CD4-positive, alpha-beta memory T cell (primary cell): ENCODE data around the gene ALOX5. TPM values are rescaled to one million over a fixed set of nuclear protein-coding genes. Genes with fewer than 3 reads are reported as not detected.

Experiments used
- CTCF ChIA-PET: fragments of 350-600 bp; sonication (Branson Sonifier 250); formaldehyde crosslinking; loops from one replicate; lab custom pipeline; 2021; ENCODE audit warnings: inconsistent platforms; ENCODE audit not compliant: partially characterized antibody; lab: Charles Lee
- POLR2A ChIA-PET: fragments of 350-600 bp; sonication (Branson Sonifier 250); formaldehyde crosslinking; loops from one replicate; lab custom pipeline; 2021; ENCODE audit not compliant: partially characterized antibody; lab: Charles Lee
- DNase-seq, 5 donors: peaks; one replicate each; pipeline versions ENCODE4 v3.0.0 to v3.0.0-alpha.2; 2020 to 2022; ENCODE audit warnings: mixed read lengths in 1 of 5
- H3K27ac ChIP-seq: one replicate; pipeline ENCODE4 v1.7.0; 2013; ENCODE audit warnings: low read depth, low read length
- H3K27me3 ChIP-seq: 2 replicates; pipeline ENCODE4 v1.7.0; 2013; ENCODE audit warnings: mild to moderate bottlenecking, low read length, moderate library complexity; ENCODE audit not compliant: insufficient read depth
- H3K36me3 ChIP-seq: 2 replicates; pipeline ENCODE4 v1.7.0; 2013; ENCODE audit warnings: mild to moderate bottlenecking, low read length, moderate library complexity; ENCODE audit not compliant: insufficient read depth
- H3K4me1 ChIP-seq: 2 replicates; pipeline ENCODE4 v1.7.0; 2013; ENCODE audit warnings: mild to moderate bottlenecking, low read length, moderate library complexity; ENCODE audit not compliant: insufficient read depth
- H3K4me3 ChIP-seq, 2 donors: one replicate each; pipeline ENCODE4 v1.7.0; 2013; ENCODE audit warnings: low read length in 2 of 2, mild to moderate bottlenecking in 1 of 2
- H3K9me3 ChIP-seq, 2 donors: one replicate each; pipeline ENCODE4 v1.7.0; 2013; ENCODE audit warnings: low read length in 2 of 2, control low read depth in 1 of 2; ENCODE audit not compliant: control insufficient read depth in 1 of 2
- H3K27ac Mint-ChIP-seq, 7 donors: one replicate each; pipeline ENCODE4 v1.8.0; 2020 to 2021; ENCODE audit warnings: mixed read lengths in 7 of 7, mild to moderate bottlenecking in 6 of 7, inconsistent platforms in 3 of 7, moderate library complexity in 3 of 7
- H3K27me3 Mint-ChIP-seq, 2 donors: one replicate each; pipeline ENCODE4 v1.8.0; 2020 to 2021; ENCODE audit warnings: mixed read lengths in 2 of 2
- H3K36me3 Mint-ChIP-seq, 2 donors: one replicate each; pipeline ENCODE4 v1.8.0; 2020 to 2021; ENCODE audit warnings: mixed read lengths in 2 of 2, inconsistent platforms in 1 of 2, mild to moderate bottlenecking in 1 of 2
- H3K4me1 Mint-ChIP-seq, 4 donors: one replicate each; pipeline ENCODE4 v1.8.0; 2020 to 2021; ENCODE audit warnings: mixed read lengths in 4 of 4, mild to moderate bottlenecking in 1 of 4
- H3K4me3 Mint-ChIP-seq, 8 donors: one replicate each; pipeline ENCODE4 v1.8.0; 2020 to 2021; ENCODE audit warnings: mixed read lengths in 8 of 8, mild to moderate bottlenecking in 7 of 8, moderate library complexity in 6 of 8, inconsistent platforms in 3 of 8
- H3K9me3 Mint-ChIP-seq, 8 donors: one replicate each; pipeline ENCODE4 v1.8.0; 2020 to 2021; ENCODE audit warnings: mixed read lengths in 8 of 8, mild to moderate bottlenecking in 5 of 8, inconsistent platforms in 3 of 8, moderate library complexity in 1 of 8
- intact Hi-C: fragments of 100-400 bp; cut with micrococcal nuclease; formaldehyde crosslinking; loops from one replicate; pipeline ENCODE4 v1.15.1; 2023
- polyA plus RNA-seq, 2 donors: library from polyadenylated mRNA; unstranded; fragments of 300-500 nt; fragmentation: Illumina TruSeq; gene quantifications; one replicate each; pipeline ENCODE4 v1.2.3, GENCODE V29; 2021
- total RNA-seq, 2 experiments: library from RNA; stranded (reverse); gene quantifications; one replicate each; pipeline ENCODE4 v1.2.3, GENCODE V29; 2021

The ALOX5 gene
- total and polyA plus RNA-seq, 4 experiments from 2014 or later = 3.1 to 30.3 (median 9.3) TPM

DNA sequence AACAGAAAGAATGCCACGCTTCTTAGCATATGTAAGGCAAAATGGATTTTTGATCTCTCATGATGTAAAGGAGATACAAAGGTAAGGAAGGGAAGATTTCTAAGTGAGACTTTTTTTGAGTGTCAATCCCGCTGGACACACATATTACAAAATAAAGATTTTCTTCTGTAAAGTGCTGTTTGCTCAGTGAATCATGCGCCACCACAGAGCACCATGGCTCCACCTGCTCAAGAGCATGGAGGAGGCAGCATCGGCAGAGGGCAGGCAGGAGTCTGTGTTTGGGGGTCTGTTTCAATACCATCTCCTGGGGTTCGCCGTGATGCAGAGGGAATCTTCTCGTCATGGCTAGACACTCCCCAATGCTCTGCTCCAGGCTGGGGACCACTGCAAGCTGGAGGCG lies 83.5 kb downstream of the ALOX5 start:
- POLR2A ChIA-PET = no interaction called here
- peaks cover 4 to 19% (median 12%) of the 10 kb centered on the region in 4 donors for H3K4me1 Mint-ChIP-seq

GRCh38 chr10:45460235-45460878 lies 86.3 kb downstream of the ALOX5 start:
- H3K9me3 ChIP-seq = no peaks in the 10 kb centered on the region
- peak overlapping the region in 1 of 7 donors; percentile 28 for H3K27ac Mint-ChIP-seq
- DNase-seq = no peak
- peaks cover 28% of the 10 kb centered on the region for H3K36me3 ChIP-seq
- ChIA-PET CTCF (interaction anchor here (1.6 to 2.6 kb wide), 2 partner anchors 41 to 212 kb away, joined by 4 to 9 read pairs; no protein-coding TSS in a partner anchor), POLR2A (no interaction called here)
- intact Hi-C loops = loop anchor here (10.0 kb wide), 2 partner anchors 206 to 274 kb away; no protein-coding TSS in a partner anchor
- H3K9me3 Mint-ChIP-seq = no peaks in the 10 kb centered on the region
- no peaks in the 10 kb centered on the region for H3K27me3 ChIP-seq
- no peak overlapping the region for H3K4me3 Mint-ChIP-seq
- peaks cover 4% of the 10 kb centered on the region for H3K4me1 ChIP-seq
- H3K27ac ChIP-seq = no peak overlapping the region
- peaks cover 5 to 15% (median 13%) of the 10 kb centered on the region in 4 donors for H3K4me1 Mint-ChIP-seq
- no peak overlapping the region for H3K4me3 ChIP-seq
- H3K27me3 Mint-ChIP-seq = no peaks in the 10 kb centered on the region
- H3K36me3 Mint-ChIP-seq = peaks cover 68 to 72% of the 10 kb centered on the region in 2 donors

More for the DNA sequence above, 83.5 kb downstream of the ALOX5 start:
- CTCF ChIA-PET = no interaction called here
- Histone ChIP-seq H3K36me3 (peaks cover 25% of the 10 kb centered on the region), H3K4me3 (no peak overlapping the region), H3K27me3 (no peaks in the 10 kb centered on the region), H3K9me3 (no peaks in the 10 kb centered on the region), H3K4me1 (peaks cover 14% of the 10 kb centered on the region), H3K27ac (no peak overlapping the region)
- Mint-ChIP-seq H3K9me3 (no peaks in the 10 kb centered on the region), H3K27ac (peak overlapping the region in 1 of 7 donors; percentile 25), H3K27me3 (no peaks in the 10 kb centered on the region), H3K36me3 (peaks cover 64 to 66% of the 10 kb centered on the region in 2 donors), H3K4me3 (no peak overlapping the region)
- intact Hi-C loops = no loop called here
- no peak for DNase-seq

DNA sequence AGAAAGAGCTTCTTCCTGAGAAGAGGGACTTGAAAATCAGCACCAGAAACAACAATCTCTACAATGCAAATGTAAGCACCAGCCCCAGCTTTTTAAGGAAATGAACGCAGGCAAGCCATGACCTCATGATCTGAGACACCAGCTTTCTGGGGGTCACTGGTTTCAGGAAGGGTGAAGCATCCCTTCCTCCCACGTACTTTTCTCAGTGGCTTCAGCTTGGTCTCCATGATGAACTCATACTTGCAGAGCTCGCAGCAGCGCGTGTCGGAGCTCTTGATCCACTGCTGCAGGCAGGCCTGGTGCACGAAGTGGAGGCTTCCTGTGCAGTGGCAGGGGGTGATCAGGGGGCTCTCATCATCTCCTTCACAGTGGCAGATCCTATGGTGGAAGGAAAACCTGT lies 87.0 kb downstream of the ALOX5 start:
- no peak overlapping the region for H3K4me3 Mint-ChIP-seq
- H3K9me3 ChIP-seq = no peaks in the 10 kb centered on the region
- no peak for DNase-seq
- H3K4me1 ChIP-seq = peaks cover 5% of the 10 kb centered on the region
- no peaks in the 10 kb centered on the region for H3K27me3 ChIP-seq
- intact Hi-C loops = loop anchor here (10.0 kb wide), 2 partner anchors 206 to 274 kb away; no protein-coding TSS in a partner anchor
- CTCF ChIA-PET = interaction anchor here (0.8 to 2.6 kb wide), 3 partner anchors 8 to 211 kb away, joined by 3 to 9 read pairs (median 4); no protein-coding TSS in a partner anchor
- no peak overlapping the region for H3K4me3 ChIP-seq
- H3K36me3 Mint-ChIP-seq = peaks cover 61 to 66% of the 10 kb centered on the region in 2 donors
- POLR2A ChIA-PET = no interaction called here
- peaks cover 28% of the 10 kb centered on the region for H3K36me3 ChIP-seq
- H3K9me3 Mint-ChIP-seq = no peaks in the 10 kb centered on the region
- H3K27ac Mint-ChIP-seq = no peak overlapping the region
- H3K27ac ChIP-seq = no peak overlapping the region
- H3K4me1 Mint-ChIP-seq = peaks cover 7 to 19% (median 14%) of the 10 kb centered on the region in 4 donors
- H3K27me3 Mint-ChIP-seq = no peaks in the 10 kb centered on the region

GRCh38 chr10:45463244-45464116 lies 89.5 kb downstream of the ALOX5 start:
- no peak overlapping the region for H3K4me3 ChIP-seq
- no peak overlapping the region for H3K4me3 Mint-ChIP-seq
- peak overlapping the region in 2 of 7 donors; percentile 30 to 32 for H3K27ac Mint-ChIP-seq

DNA sequence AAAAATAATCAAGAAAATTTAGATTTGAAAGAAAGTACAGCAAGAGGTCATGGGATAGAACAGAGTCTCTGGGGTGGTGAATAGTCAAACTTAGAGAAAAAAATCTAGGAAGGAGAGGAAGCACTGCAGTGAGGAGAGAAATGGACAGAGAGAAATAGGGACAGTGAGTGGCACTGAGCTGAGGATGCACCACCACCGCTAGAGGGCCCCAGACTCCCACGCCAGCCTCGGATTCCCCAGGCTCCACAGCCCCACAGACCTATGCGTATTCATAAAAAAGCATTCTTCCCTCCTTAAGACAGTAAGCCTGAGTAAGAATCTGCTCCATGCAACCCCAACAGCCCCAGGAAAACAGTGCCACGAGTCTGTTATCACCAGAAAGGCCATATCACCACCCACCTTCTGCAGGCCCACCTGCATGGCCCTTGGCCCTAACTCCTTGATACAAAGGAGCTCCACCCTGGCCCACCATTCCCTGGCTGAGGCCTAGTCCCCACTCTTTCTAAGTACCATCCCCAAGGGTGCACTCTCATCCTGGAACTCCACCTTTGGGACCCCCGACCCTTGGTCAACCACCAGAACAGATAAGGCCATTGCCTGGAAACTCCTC lies 91.0 kb downstream of the ALOX5 start:
- DNase-seq = peak; percentile 67 to 73 (median 70)
- peaks cover 8% of the 10 kb centered on the region for H3K4me1 ChIP-seq
- Mint-ChIP-seq H3K27ac (peak overlapping the region in 6 of 7 donors; percentile 5 to 83 (median 45)), H3K36me3 (peaks cover 25 to 29% of the 10 kb centered on the region in 2 donors), H3K4me1 (peaks cover 14 to 39% (median 21%) of the 10 kb centered on the region in 4 donors), H3K4me3 (no peak overlapping the region), H3K27me3 (no peaks in the 10 kb centered on the region), H3K9me3 (no peaks in the 10 kb centered on the region)
- peaks cover 15% of the 10 kb centered on the region for H3K36me3 ChIP-seq
- no peaks in the 10 kb centered on the region for H3K27me3 ChIP-seq
- CTCF ChIA-PET = interaction anchor here (0.7 to 2.6 kb wide), 14 partner anchors 10 to 270 kb away, joined by 3 to 20 read pairs (median 4); partner anchors contain the start of genes WASHC2C and ZFAND4
- intact Hi-C loops = loop anchor here (2.0 to 10.0 kb wide), 4 partner anchors 130 to 270 kb away; partner anchors contain the start of gene ZFAND4
- no peaks in the 10 kb centered on the region for H3K9me3 ChIP-seq
- H3K27ac ChIP-seq = no peak overlapping the region
- H3K4me3 ChIP-seq = no peak overlapping the region
- POLR2A ChIA-PET = interaction anchor here (1.1 to 1.8 kb wide), 4 partner anchors 46 to 262 kb away, joined by 3 to 7 read pairs (median 4); partner anchors contain the start of gene WASHC2C

More at GRCh38 chr10:45463244-45464116, 89.5 kb downstream of the ALOX5 start:
- no peaks in the 10 kb centered on the region for H3K27me3 ChIP-seq
- H3K27me3 Mint-ChIP-seq = no peaks in the 10 kb centered on the region
- peaks cover 39 to 45% of the 10 kb centered on the region in 2 donors for H3K36me3 Mint-ChIP-seq
- intact Hi-C loops = loop anchor here (2.0 to 10.0 kb wide), 4 partner anchors 131 to 271 kb away; partner anchors contain the start of gene ZFAND4
- H3K9me3 Mint-ChIP-seq = no peaks in the 10 kb centered on the region
- peaks cover 8 to 27% (median 19%) of the 10 kb centered on the region in 4 donors for H3K4me1 Mint-ChIP-seq
- H3K36me3 ChIP-seq = peaks cover 31% of the 10 kb centered on the region
- H3K9me3 ChIP-seq = no peaks in the 10 kb centered on the region
- DNase-seq = no peak
- CTCF ChIA-PET = interaction anchor here (2.5 kb wide), 1 partner anchor 213 kb away, joined by 11 read pairs; no protein-coding TSS in a partner anchor
- peaks cover 5% of the 10 kb centered on the region for H3K4me1 ChIP-seq
- POLR2A ChIA-PET = interaction anchor here (1.8 kb wide), 1 partner anchor 264 kb away, joined by 4 read pairs; the partner anchor contains the start of gene WASHC2C
- no peak overlapping the region for H3K27ac ChIP-seq

GRCh38 chr10:45466784-45467183 lies 92.8 kb downstream of the ALOX5 start:
- Histone ChIP-seq H3K4me1 (peaks cover 25% of the 10 kb centered on the region), H3K36me3 (peaks cover 7% of the 10 kb centered on the region), H3K27ac (no peak overlapping the region), H3K9me3 (no peaks in the 10 kb centered on the region), H3K4me3 (no peak overlapping the region), H3K27me3 (no peaks in the 10 kb centered on the region)
- H3K9me3 Mint-ChIP-seq = no peaks in the 10 kb centered on the region
- POLR2A ChIA-PET = no interaction called here
- H3K27ac Mint-ChIP-seq = peak overlapping the region in 2 of 7 donors; percentile 62 to 73
- CTCF ChIA-PET = interaction anchor here (1.8 to 2.6 kb wide), 2 partner anchors 205 kb away, joined by 6 to 20 read pairs; partner anchors contain the start of gene ZFAND4
- H3K27me3 Mint-ChIP-seq = no peaks in the 10 kb centered on the region
- H3K36me3 Mint-ChIP-seq = peaks cover 9 to 12% of the 10 kb centered on the region in 2 donors
- intact Hi-C loops = loop anchor here (10.0 kb wide), 2 partner anchors 212 to 268 kb away; no protein-coding TSS in a partner anchor
- H3K4me3 Mint-ChIP-seq = peak overlapping the region in 1 of 8 donors; percentile 32
- peaks cover 23 to 54% (median 34%) of the 10 kb centered on the region in 4 donors for H3K4me1 Mint-ChIP-seq
- no peak for DNase-seq
